SIG-M5 treated with dmso at 0.1 percent for 504 hours (cell line): ENCODE data around the gene PIGBOS1.
A peak's percentile ranks its signal among the peaks of the same experiment; 100 is the strongest.
"Not testable (repeated sequence)": the region's sequence is repeated elsewhere in the genome, so short reads cannot be mapped to it uniquely, and the experiment has no call there.

ENCODE experiments used
- DNase-seq: peaks from one replicate; lab custom pipeline; 2025; ENCODE audit not compliant: unreplicated experiment; lab: John Stamatoyannopoulos, UW

Gene PIGBOS1

DNA sequence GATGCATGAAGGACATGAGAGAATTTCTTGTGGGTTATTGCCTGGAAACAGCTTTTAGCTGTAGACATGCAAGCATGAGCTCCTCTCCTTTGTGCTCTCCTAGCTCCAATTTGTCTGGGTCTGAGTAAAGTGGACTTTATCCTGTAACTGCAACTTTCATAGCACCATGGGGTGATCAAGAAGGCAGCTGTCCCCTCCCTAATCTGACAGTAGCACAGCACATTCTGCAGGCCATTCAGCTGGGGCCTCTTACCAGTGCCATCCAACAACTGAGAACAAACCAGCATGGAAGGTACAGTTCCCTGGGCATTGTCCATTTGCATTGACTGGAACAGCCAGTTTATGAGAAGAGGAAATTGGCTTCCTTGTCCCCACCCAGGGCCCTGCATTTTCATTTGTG is 21.6 kb downstream of the PIGBOS1 start:
- no peak for DNase-seq

DNA sequence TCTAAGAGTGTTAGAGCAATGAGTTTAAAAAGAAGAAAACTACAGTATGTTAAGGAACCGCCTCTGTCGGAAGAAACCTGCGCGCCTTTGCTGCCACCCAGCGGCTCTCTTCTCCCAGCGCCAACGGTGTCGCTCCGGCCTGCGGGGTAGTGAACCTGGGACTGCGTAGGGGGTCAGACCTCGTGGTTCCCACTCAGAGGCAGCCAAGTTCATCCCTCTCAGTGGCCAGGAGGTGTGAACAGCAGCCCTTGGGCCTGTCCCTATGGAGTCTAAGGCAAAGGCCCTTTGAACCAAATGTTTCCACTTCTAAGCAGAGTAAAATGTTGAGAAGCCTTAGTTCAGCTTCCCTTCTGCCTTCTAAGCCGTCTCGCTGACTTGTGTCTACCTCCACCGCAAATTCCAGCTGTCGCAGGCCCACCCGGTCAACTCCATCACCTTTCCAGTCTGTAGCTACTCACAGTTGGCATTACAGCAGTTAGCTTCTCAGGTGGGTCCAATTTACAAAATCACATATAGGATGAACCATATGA is 28.3 kb downstream of the PIGBOS1 start:
- DNase-seq: peak; percentile 83

DNA sequence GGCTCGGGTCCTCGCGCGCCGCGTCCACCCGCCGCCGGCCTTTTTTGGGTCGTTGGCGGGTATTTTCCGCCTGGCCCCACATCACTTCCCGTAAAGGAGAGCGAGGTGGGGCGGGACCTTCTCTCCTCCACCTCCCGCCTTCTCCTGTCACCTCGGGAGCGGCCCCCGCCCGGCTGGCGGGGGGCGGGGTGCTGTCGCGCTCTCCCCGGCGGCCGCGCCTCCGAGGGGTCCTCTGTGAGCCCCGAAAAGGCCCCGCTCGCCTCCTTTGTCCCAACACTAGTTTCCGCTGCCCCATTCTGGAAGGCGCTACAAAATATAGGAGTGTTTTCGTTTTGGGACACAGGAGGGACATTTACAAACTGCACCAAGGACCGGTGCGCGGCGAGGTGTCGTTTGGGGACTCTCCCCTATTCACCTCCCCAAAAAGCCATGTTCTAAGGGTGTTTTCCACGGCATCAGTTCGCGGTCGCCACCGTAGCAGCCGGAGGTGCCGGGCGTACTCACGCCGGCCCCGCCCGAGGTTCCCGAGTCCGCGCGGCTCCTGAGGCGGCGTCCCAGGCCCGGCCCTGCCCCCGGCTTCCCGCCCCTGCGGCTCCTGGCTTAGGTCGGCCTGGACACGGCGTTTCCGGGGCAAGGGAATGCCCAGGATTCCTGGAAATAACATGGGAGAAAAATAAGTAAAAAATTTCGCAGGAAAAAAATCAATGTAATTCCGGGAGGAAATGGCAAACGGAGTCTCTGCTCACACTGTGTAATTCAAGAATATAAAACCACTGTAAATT is 29.0 kb downstream of the PIGBOS1 start, which contains the start of gene RAB27A:
Gene RAB27A, minus strand, starts transcription at position 68 of the 782 bp plus-strand sequence. CDS start 54,879 bp downstream, outside the sequence.
- peak; percentile 67 for DNase-seq

DNA sequence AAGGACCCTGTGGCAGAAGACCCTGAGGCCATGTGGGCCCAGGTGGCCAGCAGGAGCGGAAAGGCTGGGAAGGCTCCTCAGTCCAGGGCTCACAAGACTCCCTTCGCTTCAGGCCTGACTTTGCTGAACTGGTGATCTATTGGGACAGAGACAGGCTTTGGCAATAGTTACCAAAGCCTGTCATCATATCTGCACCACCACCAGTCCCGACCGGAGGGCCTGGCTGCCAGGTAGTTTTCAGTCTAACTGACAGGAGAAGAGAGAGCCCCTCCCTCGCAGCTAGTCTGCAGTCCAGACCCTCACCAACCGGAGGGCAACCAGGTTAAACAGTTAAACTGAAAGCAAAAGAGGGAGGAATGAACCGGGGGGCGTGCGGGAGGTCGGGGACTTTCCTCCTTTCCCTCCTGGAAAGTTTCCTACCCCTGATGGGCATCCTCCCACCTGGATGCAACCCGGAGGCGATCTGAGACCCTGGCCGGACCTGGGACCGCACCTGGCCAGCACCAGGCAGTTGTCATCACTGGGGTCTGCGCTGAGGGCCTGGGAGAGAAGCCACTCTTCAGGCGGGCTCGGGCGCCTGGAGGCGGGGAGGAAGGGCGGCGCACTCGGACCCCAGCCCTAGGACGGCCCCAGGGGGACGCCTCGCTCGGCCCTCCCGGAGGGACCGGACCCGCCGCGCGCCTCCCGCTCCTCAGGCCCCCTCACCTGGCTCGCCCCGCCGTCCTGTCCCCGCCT is 29.7 kb downstream of the PIGBOS1 start:
- peak; percentile 71 for DNase-seq

DNA sequence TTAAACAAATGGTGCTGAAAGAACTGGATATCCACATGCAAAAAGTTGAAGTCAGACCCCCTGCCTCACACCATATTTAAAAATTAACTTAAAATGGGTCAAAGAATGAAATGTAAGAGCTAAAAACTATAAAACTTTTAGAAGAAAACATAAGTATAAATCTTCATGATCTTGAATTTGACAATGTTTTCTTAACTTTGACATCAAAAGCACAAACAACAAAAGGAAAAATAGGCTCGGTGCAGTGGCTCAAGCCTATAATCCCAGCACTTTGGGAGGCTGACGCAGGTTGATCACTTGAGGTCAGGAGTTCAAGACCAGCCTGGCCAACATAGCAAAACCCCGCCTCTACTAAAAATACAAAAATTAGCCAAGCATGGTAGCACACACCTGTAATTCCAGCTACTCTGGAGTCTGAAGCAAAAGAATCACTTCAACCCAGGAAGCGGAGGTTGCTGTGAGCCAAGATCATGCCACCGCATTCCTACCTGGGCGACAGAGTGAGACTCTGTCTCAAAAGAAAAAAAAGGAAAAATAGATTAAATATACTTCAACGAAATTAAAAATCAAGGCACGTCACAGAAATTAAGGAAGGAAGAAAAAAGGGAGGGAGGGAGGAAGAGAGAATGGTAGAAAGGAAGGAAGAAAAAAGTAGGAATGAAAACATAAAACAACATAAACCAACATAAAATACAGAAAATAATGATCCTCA is 30.8 kb downstream of the PIGBOS1 start:
- no peak for DNase-seq

DNA sequence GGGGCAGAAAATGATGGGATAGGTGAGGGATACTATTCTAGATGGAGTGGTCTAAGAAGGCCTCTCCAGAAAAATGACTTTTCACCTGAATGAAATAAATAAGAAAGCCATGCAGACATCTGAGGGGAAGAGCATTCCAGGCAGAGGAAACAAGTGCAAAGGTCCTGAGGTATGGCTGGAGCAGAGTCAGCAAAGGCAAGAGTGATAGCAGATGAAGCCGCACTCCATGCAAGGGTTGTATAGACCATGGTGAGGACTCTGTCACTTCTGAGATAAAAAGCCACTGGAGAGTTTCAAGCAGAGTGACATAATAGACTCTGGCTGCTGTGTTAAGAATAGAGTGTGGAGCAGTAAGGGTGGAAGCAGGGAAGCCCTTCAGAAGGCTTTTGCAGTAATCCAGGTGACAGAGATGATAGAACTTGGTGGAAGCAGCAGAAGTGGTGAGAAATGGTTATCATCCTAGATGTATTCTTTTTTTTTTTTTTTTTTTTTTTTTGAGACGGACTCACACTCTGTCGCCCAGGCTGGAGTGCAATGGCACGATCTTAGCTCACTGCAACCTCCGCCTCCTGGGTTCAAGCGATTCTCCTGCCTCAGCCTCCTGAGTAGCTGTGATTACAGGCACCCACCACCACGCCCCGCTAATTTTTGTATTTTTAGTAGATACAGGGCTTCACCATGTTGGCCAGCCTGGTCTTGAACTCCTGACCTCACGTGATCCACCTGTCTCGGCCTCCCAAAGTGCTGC is 32.3 kb downstream of the PIGBOS1 start:
- not testable (repeated sequence) for DNase-seq

DNA sequence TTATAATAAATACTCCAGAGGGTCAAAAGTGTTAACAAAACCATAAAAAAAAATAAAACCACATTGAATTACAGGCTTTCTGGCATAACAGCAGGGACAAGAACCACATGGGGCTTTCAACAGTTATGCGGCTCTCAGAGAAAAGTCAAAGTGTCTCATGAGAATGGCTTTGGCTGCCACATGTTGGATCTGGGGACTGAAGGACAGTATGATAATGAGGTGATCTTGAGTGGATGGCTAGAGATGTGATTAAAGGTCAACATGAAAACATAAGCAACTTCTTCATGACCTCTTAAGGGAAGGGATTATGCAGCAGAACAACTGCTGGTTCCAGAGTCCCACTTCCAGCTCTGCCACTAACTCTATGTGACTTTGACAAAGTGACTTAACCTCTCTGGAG is 34.5 kb downstream of the PIGBOS1 start:
- no peak for DNase-seq

DNA sequence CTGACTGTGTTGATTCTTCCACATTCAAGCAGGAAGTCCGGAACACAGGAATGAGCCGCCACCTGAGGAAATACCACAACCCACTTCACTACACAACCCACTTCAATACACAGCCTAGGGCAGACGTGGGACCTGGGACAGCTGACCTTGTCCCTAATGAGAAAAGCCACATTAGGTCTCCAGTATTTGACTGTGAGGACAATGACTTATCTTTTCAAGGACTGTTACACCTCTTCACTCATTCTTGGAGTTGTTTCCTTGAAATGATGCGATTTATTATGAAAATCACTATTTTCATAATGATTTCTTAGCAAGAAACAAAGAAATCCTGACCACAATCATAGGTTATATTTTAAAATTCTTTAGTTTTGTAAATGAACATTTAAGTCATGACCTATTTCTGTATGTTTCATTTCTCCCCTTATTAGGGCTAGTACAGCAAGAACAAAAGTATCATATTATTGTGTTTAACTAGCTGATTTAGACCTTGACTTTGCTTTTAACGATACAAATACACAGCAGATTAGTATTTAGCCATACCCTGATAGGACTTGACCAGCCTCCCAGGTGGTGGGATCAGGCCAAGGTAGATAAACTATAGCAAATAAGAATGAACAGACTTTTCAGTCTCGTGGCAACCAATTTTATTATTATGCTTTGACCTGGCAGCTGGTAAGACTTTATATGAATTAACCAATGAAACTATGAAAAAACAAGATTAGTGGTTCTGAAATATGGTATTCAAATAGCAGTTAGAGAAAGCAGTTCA is 35.4 kb downstream of the PIGBOS1 start:
- no peak for DNase-seq

DNA sequence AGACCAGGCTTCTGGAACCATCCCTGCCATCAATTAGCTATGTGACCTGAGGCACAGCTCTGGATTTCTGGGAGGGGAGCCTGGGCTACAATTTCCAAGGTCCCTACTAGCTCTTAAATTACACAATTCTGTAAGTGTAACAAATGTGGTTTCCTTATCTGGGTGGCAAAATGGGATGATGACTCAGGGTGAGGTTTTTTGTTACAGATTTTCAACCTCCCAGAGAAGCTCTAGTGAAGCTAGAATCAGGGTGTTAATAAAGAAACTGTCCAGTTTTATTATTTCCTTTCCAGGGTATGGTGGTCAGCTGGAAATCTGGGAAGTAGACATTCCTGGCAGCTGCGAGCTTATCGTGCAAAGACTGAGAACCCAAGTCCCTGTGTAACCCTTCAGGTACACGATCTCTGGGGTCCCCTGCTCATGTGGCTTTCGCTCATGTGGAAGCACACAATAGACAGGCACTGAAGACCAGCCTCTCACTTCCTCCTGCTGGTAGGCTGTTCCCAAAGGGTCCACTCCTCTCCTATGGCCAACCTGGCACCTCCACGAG is 36.6 kb downstream of the PIGBOS1 start:
- peak; percentile 89 for DNase-seq

DNA sequence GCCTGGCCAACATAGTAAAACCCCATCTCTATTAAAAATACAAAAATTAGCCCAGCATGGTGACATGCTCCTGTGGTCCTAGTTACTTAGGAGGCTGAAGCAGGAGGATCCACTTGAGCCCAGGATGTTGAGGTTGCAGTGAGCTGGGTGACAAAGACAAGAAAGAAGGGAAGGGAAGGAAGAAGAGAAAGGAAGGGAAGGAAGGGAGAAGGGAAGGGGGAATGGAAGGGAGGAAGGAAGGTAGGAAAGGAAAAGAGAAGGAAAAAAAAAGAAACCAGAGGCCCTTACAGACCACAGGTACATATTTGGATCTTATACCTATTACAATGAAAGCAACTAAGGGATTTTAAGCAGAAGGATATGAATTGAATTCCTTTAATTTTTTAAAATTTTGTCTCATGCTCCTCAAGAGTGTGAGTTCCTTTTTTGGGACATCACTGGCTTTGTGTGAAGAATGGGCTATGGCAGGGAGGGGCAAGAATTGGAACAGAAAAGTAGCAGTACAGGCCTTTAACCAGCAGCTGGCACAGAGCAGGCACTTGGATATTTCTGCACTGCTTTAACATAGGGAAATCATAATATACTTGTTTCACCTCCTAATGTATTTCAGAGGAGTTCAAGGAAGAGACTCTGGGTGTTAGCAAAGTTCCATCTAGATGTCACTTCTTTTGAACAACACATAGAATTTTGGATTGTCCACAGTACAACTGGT is 37.2 kb downstream of the PIGBOS1 start:
- DNase-seq: no peak

DNA sequence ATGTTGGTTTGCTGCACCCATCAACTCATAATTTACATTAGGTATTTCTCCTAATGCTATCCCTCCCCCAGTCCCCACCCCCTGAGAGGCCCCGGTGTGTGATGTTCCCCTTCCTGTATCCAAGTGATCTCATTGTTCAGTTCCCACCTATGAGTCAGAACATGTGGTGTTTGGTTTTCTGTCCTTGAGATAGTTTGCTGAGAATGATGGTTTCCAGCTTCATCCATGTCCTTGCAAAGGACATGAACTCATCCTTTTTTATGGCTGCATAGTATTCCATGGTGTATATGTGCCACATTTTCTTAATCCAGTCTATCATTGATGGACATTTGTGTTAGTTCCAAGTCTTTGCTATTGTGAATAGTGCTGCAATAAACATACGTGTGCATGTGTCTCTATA is 38.3 kb downstream of the PIGBOS1 start:
- DNase-seq: not testable (repeated sequence)

DNA sequence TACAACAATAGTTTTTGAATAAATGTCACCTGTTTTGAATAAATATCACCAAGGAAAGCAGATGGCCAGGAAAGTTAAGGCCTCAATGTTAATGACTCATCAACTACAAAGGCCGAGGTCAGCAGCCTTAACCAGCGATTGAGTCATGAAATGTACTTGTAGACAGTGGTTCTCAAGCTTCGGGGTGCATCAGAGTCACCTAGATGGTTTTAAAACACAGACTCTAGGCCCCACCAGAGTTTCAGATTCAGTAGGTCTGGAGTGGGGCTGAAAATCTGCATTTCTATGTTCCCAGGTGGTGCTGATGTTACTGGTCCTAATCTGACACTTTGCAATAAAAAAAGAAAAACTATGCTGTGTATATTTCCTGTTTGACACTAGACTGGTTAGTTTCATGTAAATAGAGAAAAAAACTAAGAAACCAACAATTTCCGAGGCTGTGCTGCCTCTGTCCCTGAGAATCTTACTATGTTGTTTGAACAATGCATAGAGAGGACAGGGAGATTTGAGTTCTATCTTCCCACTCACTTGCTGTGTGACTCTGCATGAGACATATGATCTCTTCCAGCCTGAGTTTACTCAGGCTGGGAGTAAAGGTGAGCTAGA is 39.1 kb downstream of the PIGBOS1 start:
- DNase-seq: peak; percentile 45

DNA sequence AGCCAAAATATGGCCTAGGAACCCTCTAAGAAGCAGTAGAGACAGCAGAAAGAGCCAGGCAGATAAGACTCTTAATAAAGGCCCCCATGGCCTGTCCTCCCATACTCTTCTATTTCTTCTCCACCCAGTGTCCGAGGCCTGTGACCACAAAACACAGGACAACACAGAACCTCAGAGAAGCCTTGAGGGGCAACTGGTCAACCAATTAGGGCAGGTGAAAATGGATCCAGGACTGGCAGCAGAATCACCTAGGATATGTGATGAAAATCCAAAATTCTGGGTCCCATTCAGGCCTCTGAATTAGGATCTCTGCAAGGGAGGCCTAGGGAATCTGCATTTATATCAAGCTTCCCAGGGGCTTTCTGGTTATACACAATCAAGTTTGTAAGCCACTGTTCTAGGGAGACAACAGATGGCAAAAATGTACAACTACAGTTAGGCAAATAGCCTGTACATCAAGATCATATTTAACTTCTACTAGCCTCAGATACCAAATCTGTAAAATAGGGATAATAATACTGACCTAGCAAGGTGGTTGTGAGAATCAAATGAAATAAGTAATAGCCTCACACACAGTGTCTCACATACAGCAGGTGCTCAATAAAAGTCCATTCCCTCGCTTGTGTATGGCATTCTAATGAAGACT is 39.7 kb downstream of the PIGBOS1 start:
- no peak for DNase-seq

DNA sequence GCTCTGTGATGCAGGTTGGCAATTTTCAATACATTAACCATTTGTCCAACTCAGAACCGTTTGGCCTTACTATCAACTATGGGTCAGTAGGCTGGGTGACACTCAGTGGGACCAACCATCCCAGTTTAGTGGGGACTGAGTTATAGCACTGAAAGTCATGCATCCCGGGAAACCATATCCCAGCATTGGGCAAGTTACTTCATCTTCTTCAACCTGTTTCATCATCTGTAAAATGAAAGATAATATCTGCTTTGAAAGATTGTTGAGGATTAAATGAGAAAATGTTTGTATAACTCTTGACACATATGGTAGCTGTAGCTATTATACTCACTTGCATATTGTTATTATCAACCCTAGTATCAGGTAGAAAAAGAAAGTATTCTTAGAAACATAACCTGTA is 41.2 kb downstream of the PIGBOS1 start:
- DNase-seq: no peak

DNA sequence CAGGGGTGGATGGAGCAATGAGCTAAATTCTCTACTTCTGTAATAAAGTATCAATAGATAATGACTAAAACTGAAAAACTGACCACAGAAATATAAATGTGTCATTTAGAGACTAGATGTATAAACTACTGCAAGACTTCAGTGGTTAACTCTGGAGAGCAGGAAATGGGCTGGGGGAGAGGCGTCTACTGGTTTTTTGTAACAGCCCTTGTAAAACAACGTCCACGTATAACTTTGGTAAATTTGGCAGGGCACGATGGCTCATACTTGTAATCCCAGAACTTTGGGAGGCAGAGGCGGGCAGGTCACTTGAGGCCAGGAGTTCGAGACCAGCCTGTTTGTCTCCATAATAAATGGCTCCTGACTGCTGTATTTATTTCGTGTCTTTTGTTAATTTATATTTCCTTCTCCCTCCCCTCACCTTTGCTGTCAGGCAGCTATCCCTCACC is 41.8 kb downstream of the PIGBOS1 start:
- DNase-seq: peak; percentile 90

DNA sequence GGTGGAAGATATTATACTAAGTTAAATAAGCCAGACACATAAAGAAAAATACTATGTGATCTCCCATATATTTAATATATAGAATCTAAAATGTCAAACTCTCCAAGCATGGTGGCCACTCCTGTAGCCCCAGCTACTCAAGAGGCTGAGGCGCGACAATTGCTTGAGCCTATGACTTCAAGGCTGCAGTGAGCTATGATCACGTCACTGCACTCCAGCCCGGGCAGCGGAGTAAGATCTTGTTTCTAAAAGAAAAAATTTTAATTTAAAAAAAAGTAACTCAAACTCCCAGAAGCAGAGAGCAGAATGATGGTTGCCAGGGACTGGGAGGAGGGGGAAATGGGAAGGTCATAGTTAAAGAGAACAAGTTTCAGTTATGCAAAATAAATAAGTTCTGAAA is 42.6 kb downstream of the PIGBOS1 start:
- no peak for DNase-seq

DNA sequence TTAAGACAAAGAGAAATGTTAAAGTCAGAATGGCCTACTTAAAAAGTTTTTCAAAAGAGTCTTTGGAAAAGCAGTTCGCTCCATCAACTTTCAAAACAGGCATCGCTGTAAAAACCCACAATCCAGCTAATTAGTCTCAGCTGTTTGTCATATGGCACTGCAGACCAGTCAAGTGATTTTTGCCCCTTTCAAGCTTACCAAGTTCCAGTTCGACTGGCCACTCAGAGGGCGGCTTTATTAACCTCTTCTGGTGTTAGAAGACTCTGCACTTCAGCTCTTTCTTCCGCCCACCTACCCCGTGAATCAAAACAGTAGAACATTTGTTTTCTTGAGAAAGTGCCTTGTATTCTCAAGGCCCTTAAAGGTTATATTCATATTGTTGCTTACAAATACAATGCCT is 48.6 kb downstream of the PIGBOS1 start:
- no peak for DNase-seq

DNA sequence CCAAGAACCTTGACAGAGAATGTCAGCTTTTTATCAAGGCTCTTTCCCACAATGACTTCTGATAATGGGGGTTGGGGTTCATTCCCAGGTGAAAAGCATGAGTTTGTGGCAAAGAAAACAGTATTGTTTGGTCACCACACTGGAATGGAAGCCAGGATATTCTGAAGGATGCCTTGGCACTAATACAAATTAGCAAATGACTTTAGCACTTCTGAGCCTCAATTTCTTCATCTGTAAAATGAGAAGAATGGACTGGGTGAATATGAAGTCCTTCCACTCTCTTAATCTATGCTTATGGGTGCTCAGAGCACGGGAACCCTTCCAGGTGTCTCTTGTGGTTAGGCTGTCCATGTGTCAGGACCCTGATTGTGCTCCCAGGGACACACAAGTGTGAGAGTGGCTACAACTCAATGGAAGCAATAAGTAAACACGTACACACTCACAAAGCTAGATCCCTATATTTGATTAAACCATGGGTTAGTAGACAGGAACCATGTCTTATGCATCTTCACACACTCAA is 50.7 kb downstream of the PIGBOS1 start:
- no peak for DNase-seq
